H1 (cell line): ENCODE measurements around the gene CDK2. TPM values are rescaled to one million over a fixed set of nuclear protein-coding genes. Genes with fewer than 3 reads are reported as not detected.

Experiments used
- KDM5A ChIP-seq: fragments of 200-600 bp; IDR thresholded peaks from 2 replicates; pipeline ENCODE4 v1.7.1; 2012; ENCODE audit warnings: mild to moderate bottlenecking, low read length, inconsistent platforms, mixed read lengths
- RXRA ChIP-seq: IDR thresholded peaks from 2 replicates; pipeline ENCODE4 v1.6.1; 2011; ENCODE audit warnings: low read depth, mild to moderate bottlenecking, low read length, moderate library complexity; ENCODE audit not compliant: insufficient read depth
- SP4 ChIP-seq: IDR thresholded peaks from 2 replicates; pipeline ENCODE4 v1.6.1; 2012; ENCODE audit warnings: low read length, inconsistent platforms
- TAF1 ChIP-seq: IDR thresholded peaks from 2 replicates; pipeline ENCODE4 v1.6.1; 2011; ENCODE audit warnings: mild to moderate bottlenecking, low read depth, low read length
- polyA plus RNA-seq, 7 experiments: library from polyadenylated mRNA; depleted of rRNA in 3 of 7; stranded (reverse) in 5 of 7; unstranded in 2 of 7; fragments of >200 nt in 5 of 7; fragments of 200-250 nt in 2 of 7; gene quantifications; 1 replicate in 5 of 7; 2 replicates in 1 of 7; 4 replicates in 1 of 7; pipeline versions ENCODE4 v1.2.1 to v1.2.3, GENCODE V29; 2011 to 2013; ENCODE audit warnings: missing spikeins in 2 of 7, mixed read lengths in 2 of 7
- total RNA-seq: library from RNA; stranded (reverse); fragmentation: NEBNext Ultra II Directional; extraction: Animal tissue kit (Norgen Biotek cat#: 25700); gene quantifications from 2 replicates; pipeline ENCODE4 v1.2.1, GENCODE V29; 2021
- TF ChIP-seq, protein P1 (sequence below): fragments of 300-600 bp; sonication (generic); IDR thresholded peaks from 2 replicates; pipeline ENCODE4 v1.7.1; 2012; ENCODE audit warnings: low read length, moderate library complexity, mild to moderate bottlenecking, inconsistent platforms; ENCODE audit not compliant: insufficient replicate concordance

CDK2 gene
- total and polyA plus RNA-seq, 2 of the 8 experiments (the other 6 are each of a cell fraction or from before 2014, with no cell fraction given) = 39.4 to 42.5 TPM

DNA sequence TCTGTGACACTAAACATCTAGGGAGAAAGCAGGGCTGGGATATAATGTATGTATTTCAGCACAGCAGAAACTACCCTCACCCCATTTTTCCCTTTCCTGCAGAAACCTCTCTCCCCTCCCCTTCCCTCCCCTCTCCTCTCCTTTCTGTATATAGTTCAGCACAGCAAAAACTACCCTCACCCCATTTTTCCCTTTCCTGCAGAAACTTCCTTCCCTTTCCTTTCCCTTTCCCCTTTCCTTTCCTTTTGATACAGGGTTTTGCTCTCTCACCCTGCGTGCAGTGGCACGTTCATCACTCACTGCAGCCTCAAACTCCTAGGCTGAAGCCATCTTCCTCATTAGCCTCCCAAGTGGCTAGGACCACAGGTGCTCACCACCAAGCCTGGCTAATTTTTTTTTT is 2.9 kb upstream of the CDK2 start (continued):
- TF ChIP-seq TAF1 (no peak), RXRA (no peak), SP4 (no peak), KDM5A (no peak)
- TF ChIP-seq, protein P1, sequence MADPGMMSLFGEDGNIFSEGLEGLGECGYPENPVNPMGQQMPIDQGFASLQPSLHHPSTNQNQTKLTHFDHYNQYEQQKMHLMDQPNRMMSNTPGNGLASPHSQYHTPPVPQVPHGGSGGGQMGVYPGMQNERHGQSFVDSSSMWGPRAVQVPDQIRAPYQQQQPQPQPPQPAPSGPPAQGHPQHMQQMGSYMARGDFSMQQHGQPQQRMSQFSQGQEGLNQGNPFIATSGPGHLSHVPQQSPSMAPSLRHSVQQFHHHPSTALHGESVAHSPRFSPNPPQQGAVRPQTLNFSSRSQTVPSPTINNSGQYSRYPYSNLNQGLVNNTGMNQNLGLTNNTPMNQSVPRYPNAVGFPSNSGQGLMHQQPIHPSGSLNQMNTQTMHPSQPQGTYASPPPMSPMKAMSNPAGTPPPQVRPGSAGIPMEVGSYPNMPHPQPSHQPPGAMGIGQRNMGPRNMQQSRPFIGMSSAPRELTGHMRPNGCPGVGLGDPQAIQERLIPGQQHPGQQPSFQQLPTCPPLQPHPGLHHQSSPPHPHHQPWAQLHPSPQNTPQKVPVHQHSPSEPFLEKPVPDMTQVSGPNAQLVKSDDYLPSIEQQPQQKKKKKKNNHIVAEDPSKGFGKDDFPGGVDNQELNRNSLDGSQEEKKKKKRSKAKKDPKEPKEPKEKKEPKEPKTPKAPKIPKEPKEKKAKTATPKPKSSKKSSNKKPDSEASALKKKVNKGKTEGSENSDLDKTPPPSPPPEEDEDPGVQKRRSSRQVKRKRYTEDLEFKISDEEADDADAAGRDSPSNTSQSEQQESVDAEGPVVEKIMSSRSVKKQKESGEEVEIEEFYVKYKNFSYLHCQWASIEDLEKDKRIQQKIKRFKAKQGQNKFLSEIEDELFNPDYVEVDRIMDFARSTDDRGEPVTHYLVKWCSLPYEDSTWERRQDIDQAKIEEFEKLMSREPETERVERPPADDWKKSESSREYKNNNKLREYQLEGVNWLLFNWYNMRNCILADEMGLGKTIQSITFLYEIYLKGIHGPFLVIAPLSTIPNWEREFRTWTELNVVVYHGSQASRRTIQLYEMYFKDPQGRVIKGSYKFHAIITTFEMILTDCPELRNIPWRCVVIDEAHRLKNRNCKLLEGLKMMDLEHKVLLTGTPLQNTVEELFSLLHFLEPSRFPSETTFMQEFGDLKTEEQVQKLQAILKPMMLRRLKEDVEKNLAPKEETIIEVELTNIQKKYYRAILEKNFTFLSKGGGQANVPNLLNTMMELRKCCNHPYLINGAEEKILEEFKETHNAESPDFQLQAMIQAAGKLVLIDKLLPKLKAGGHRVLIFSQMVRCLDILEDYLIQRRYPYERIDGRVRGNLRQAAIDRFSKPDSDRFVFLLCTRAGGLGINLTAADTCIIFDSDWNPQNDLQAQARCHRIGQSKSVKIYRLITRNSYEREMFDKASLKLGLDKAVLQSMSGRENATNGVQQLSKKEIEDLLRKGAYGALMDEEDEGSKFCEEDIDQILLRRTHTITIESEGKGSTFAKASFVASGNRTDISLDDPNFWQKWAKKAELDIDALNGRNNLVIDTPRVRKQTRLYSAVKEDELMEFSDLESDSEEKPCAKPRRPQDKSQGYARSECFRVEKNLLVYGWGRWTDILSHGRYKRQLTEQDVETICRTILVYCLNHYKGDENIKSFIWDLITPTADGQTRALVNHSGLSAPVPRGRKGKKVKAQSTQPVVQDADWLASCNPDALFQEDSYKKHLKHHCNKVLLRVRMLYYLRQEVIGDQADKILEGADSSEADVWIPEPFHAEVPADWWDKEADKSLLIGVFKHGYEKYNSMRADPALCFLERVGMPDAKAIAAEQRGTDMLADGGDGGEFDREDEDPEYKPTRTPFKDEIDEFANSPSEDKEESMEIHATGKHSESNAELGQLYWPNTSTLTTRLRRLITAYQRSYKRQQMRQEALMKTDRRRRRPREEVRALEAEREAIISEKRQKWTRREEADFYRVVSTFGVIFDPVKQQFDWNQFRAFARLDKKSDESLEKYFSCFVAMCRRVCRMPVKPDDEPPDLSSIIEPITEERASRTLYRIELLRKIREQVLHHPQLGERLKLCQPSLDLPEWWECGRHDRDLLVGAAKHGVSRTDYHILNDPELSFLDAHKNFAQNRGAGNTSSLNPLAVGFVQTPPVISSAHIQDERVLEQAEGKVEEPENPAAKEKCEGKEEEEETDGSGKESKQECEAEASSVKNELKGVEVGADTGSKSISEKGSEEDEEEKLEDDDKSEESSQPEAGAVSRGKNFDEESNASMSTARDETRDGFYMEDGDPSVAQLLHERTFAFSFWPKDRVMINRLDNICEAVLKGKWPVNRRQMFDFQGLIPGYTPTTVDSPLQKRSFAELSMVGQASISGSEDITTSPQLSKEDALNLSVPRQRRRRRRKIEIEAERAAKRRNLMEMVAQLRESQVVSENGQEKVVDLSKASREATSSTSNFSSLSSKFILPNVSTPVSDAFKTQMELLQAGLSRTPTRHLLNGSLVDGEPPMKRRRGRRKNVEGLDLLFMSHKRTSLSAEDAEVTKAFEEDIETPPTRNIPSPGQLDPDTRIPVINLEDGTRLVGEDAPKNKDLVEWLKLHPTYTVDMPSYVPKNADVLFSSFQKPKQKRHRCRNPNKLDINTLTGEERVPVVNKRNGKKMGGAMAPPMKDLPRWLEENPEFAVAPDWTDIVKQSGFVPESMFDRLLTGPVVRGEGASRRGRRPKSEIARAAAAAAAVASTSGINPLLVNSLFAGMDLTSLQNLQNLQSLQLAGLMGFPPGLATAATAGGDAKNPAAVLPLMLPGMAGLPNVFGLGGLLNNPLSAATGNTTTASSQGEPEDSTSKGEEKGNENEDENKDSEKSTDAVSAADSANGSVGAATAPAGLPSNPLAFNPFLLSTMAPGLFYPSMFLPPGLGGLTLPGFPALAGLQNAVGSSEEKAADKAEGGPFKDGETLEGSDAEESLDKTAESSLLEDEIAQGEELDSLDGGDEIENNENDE = no peak
- TF ChIP-seq, all 59 proteins: peak for 0
